Renal pelvis (tissue), 12 donors: ENCODE results near the gene CCNI2. TPM values are rescaled to one million over a fixed set of nuclear protein-coding genes. Genes with fewer than 3 reads are reported as not detected.

Experiments used
- DNase-seq: peaks from one replicate; pipeline ENCODE4 v3.0.0-alpha.2; 2013
- long read RNA-seq, 16 experiments: transcript quantifications; one replicate each; lab custom pipeline, GENCODE V29; 2026
- polyA plus RNA-seq, 3 donors: library from polyadenylated mRNA; unstranded; fragments of 120-200 nt; gene quantifications; one replicate each; pipeline ENCODE4 v1.2.1, GENCODE V29; 2013; ENCODE audit not compliant: insufficient read length in 3 of 3

Gene CCNI2
- polyA plus RNA-seq: 1 to 10 TPM; 2.6 to 4.1 (median 3.1) TPM
- long read RNA-seq, donor 1, partial matches to known transcripts: 0 of 21 reads
- long read RNA-seq, donor 1, other reads (novel, unspliced or antisense): 20 of 21 reads
- long read RNA-seq, donor 2, partial matches to known transcripts: 0 of 1 reads
- long read RNA-seq, donor 2, other reads (novel, unspliced or antisense): 0 of 1 reads
- long read RNA-seq, donor 3, partial matches to known transcripts: 0 of 1 reads
- long read RNA-seq, donor 3, other reads (novel, unspliced or antisense): 0 of 1 reads
- long read RNA-seq, donor 4, partial matches to known transcripts: 0 of 1 reads
- long read RNA-seq, donor 4, other reads (novel, unspliced or antisense): 0 of 1 reads
- long read RNA-seq, donor 5: 0 reads
- long read RNA-seq, donor 6: 0 reads
- long read RNA-seq, donor 7: 0 reads
- long read RNA-seq, donor 8: 0 reads
- long read RNA-seq, donor 9, partial matches to known transcripts: 0 of 10 reads
- long read RNA-seq, donor 9, other reads (novel, unspliced or antisense): 9 of 10 reads
- long read RNA-seq, donor 10, partial matches to known transcripts: 10 of 19 reads
- long read RNA-seq, donor 10, other reads (novel, unspliced or antisense): 9 of 19 reads
- long read RNA-seq, donor 11: 0 reads
- long read RNA-seq, donor 12, partial matches to known transcripts: 0 of 1 reads
- long read RNA-seq, donor 12, other reads (novel, unspliced or antisense): 0 of 1 reads
- long read RNA-seq, donor 13: 0 reads
- long read RNA-seq, donor 14, partial matches to known transcripts: 0 of 19 reads
- long read RNA-seq, donor 14, other reads (novel, unspliced or antisense): 18 of 19 reads
- long read RNA-seq, donor 15, partial matches to known transcripts: 0 of 24 reads
- long read RNA-seq, donor 15, other reads (novel, unspliced or antisense): 24 of 24 reads
- long read RNA-seq, donor 16: 0 reads

GRCh38 chr5:132746954-132747615 lies at the start of gene CCNI2:
TSS of gene CCNI2 (plus strand) at chr5:132747426. CDS start at chr5:132747496, 70 bp downstream.
- peak; percentile 66 for DNase-seq

- DNase-seq: no peak
Observed at GRCh38 chr5:132704875-132705274, 42.4 kb upstream of the CCNI2 start.

- DNase-seq: no peak
Observed at GRCh38 chr5:132708645-132709044, 38.6 kb upstream of the CCNI2 start.

GRCh38 chr5:132714456-132715307 lies 32.5 kb upstream of the CCNI2 start:
- no peak for DNase-seq

GRCh38 chr5:132718544-132719312 lies 28.5 kb upstream of the CCNI2 start:
- DNase-seq: no peak

GRCh38 chr5:132725745-132726144 lies 21.5 kb upstream of the CCNI2 start:
- no peak for DNase-seq

GRCh38 chr5:132729896-132730295 lies 17.3 kb upstream of the CCNI2 start:
- DNase-seq: no peak

- no peak for DNase-seq
Observed at GRCh38 chr5:132733499-132734148, 13.6 kb upstream of the CCNI2 start.

GRCh38 chr5:132734687-132735086 lies 12.5 kb upstream of the CCNI2 start:
- DNase-seq: no peak

- peak; percentile 92 for DNase-seq
Observed at GRCh38 chr5:132736853-132737833, 10.1 kb upstream of the CCNI2 start, which contains the start of gene KIF3A. TSS of gene KIF3A (minus strand) at chr5:132737546. CDS start at chr5:132737419, 127 bp downstream.

GRCh38 chr5:132737982-132738681 lies 9.1 kb upstream of the CCNI2 start:
- DNase-seq: no peak

GRCh38 chr5:132739232-132739631 lies 8.0 kb upstream of the CCNI2 start:
- no peak for DNase-seq

- no peak for DNase-seq
Observed at GRCh38 chr5:132742158-132742557, 5.1 kb upstream of the CCNI2 start.

GRCh38 chr5:132742626-132743025 lies 4.6 kb upstream of the CCNI2 start:
- DNase-seq: no peak

- DNase-seq: no peak
Observed at GRCh38 chr5:132744659-132745058, 2.6 kb upstream of the CCNI2 start.

GRCh38 chr5:132746592-132746953 lies 653 bp upstream of the CCNI2 start:
- no peak for DNase-seq

GRCh38 chr5:132747616-132748440 lies 602 bp downstream of the CCNI2 start:
- DNase-seq: no peak
